Activated CD8-positive, alpha-beta T cell treated with anti-CD3 and anti-CD28 coated beads for 36 hours (primary cell): ENCODE measurements around the gene CBR1. TPM values are rescaled to one million over a fixed set of nuclear protein-coding genes. Genes with fewer than 3 reads are reported as not detected.

Experiments used
- ATAC-seq: fragments of 200-7000 bp; cut with Tn5 transposase; one replicate; pipeline ENCODE4 v1.10.0; 2021; ENCODE audit warnings: mild to moderate bottlenecking, moderate library complexity
- CTCF ChIA-PET: fragments of 350-600 bp; sonication (Branson Sonifier 250); formaldehyde crosslinking; loops from one replicate; lab custom pipeline; 2021; ENCODE audit warnings: antibody characterized with exemption; lab: Charles Lee
- POLR2A ChIA-PET: fragments of 350-600 bp; sonication (Branson Sonifier 250); formaldehyde crosslinking; loops from one replicate; lab custom pipeline; 2021; ENCODE audit warnings: antibody characterized with exemption; lab: Charles Lee
- DNase-seq: peaks from one replicate; pipeline ENCODE4 v3.0.0-alpha.2; 2020
- H3K27ac Mint-ChIP-seq: one replicate; pipeline ENCODE4 v1.8.0; 2021; ENCODE audit warnings: mild to moderate bottlenecking, mixed read lengths
- H3K27me3 Mint-ChIP-seq: one replicate; pipeline ENCODE4 v1.8.0; 2021; ENCODE audit warnings: mixed read lengths
- H3K36me3 Mint-ChIP-seq: one replicate; pipeline ENCODE4 v1.8.0; 2021; ENCODE audit warnings: low read depth, mixed read lengths
- H3K4me1 Mint-ChIP-seq: one replicate; pipeline ENCODE4 v1.8.0; 2021; ENCODE audit warnings: low read depth, mixed read lengths
- H3K4me3 Mint-ChIP-seq: one replicate; pipeline ENCODE4 v1.8.0; 2021; ENCODE audit warnings: mild to moderate bottlenecking, moderate library complexity, mixed read lengths
- H3K9me3 Mint-ChIP-seq: one replicate; pipeline ENCODE4 v1.8.0; 2021; ENCODE audit warnings: mixed read lengths
- CTCF ChIP-seq: fragments of 200-600 bp; IDR thresholded peaks from one replicate; pipeline ENCODE4 v1.8.0; 2022; ENCODE audit warnings: antibody characterized with exemption, mild to moderate bottlenecking
- intact Hi-C: fragments of 100-400 bp; cut with micrococcal nuclease; formaldehyde crosslinking; loops from one replicate; pipeline ENCODE4 v1.10.0; 2022
- total RNA-seq, 2 experiments: library from RNA; stranded (reverse); gene quantifications; one replicate each; pipeline ENCODE4 v1.2.3, GENCODE V29; 2021

Gene CBR1
- total RNA-seq, 2 experiments from 2014 or later = 37.1 to 43.2 TPM

DNA sequence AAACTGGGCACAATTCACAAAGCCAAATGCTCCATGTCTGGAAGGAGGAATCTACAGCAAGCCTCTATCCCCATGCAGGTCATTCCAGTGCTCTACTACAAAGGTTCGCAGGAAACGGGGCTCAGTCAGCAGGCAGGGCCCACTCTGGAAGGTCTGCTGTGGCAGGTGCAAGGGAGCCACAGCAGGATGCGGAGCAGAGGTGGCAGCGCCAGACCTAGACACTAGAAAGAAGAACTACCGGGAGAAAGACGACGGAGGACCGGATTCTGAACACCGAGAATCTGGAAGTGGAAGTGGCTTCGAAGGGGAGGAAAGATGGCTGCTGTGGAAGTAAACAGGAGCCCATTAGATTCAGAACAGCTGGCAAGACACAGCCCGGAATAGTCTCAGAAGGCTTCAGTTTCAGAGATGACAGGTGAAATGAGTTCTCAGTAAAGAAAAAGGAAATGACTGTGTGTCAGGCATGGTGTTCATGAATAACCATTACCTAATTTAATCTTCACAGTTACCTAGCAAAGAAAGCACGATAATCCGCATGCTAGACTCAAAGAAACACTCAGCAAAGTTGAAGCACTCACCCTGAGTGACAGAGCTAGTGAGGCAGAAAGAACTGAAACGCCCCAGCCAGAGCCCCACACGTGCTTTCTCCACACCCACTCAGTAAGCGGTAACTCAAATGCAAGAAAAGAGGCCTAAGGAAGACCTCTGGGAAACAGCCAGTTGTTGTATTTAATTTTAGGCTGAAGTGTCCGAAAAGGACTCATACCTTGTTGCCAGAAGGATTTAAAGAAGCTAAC lies 30.9 kb upstream of the CBR1 start:
- Mint-ChIP-seq H3K9me3 (no peaks in the 10 kb centered on the region), H3K27ac (no peak overlapping the region), H3K27me3 (no peaks in the 10 kb centered on the region), H3K4me1 (no peaks in the 10 kb centered on the region), H3K36me3 (peaks cover 28% of the 10 kb centered on the region), H3K4me3 (no peak overlapping the region)
- CTCF ChIA-PET = interaction anchor here (0.6 to 2.8 kb wide), 2 partner anchors 10 to 11 kb away, joined by 4 to 10 read pairs; no protein-coding TSS in a partner anchor
- no peak for ATAC-seq
- intact Hi-C loops = no loop called here
- POLR2A ChIA-PET = no interaction called here
- no peak for TF ChIP-seq CTCF
- no peak for DNase-seq

GRCh38 chr21:36039861-36040260 lies 30.0 kb upstream of the CBR1 start:
- intact Hi-C loops = no loop called here
- CTCF ChIA-PET = interaction anchor here (0.9 to 2.8 kb wide), 2 partner anchors 11 to 73 kb away, joined by 3 to 10 read pairs; no protein-coding TSS in a partner anchor
- H3K27me3 Mint-ChIP-seq = no peaks in the 10 kb centered on the region
- TF ChIP-seq CTCF = no peak
- no peaks in the 10 kb centered on the region for H3K9me3 Mint-ChIP-seq
- H3K4me3 Mint-ChIP-seq = no peak overlapping the region
- no peaks in the 10 kb centered on the region for H3K4me1 Mint-ChIP-seq
- DNase-seq = no peak
- no peak for ATAC-seq
- peaks cover 29% of the 10 kb centered on the region for H3K36me3 Mint-ChIP-seq
- POLR2A ChIA-PET = interaction anchor here (0.7 kb wide), 1 partner anchor 1347 kb away, joined by 3 read pairs; no protein-coding TSS in a partner anchor
- no peak overlapping the region for H3K27ac Mint-ChIP-seq

DNA sequence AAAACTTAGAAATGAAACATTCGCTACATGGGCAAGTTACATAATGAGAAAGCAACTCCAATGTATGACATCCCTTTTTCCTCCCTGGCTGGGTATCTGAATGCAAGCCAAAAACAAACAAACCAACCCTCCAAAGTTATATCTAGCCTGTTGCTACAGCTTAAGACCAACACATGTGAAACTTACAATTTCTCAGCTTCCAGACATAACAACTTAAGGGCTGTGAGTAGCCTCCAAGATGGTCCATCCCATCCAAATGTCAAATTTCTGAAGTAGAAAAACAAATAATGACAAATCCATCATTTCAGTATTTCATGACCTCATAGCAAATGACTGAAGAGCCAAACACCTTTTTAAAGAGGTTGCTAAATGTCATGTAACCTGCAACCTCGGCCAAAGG lies 29.4 kb upstream of the CBR1 start:
- Mint-ChIP-seq H3K36me3 (peaks cover 29% of the 10 kb centered on the region), H3K27ac (peak overlapping the region; percentile 13), H3K27me3 (no peaks in the 10 kb centered on the region), H3K4me1 (no peaks in the 10 kb centered on the region), H3K4me3 (no peak overlapping the region), H3K9me3 (no peaks in the 10 kb centered on the region)
- DNase-seq = no peak
- CTCF ChIA-PET = interaction anchor here (0.9 to 2.8 kb wide), 2 partner anchors 12 to 72 kb away, joined by 3 to 10 read pairs; no protein-coding TSS in a partner anchor
- no peak for TF ChIP-seq CTCF
- no peak for ATAC-seq
- POLR2A ChIA-PET = interaction anchor here (0.7 to 1.6 kb wide), 2 partner anchors 20 to 1348 kb away, joined by 3 to 6 read pairs; partner anchors contain the start of gene SETD4
- intact Hi-C loops = no loop called here

- ChIA-PET CTCF (interaction anchor here (1.2 to 2.8 kb wide), 2 partner anchors 13 to 70 kb away, joined by 3 to 10 read pairs; no protein-coding TSS in a partner anchor), POLR2A (interaction anchor here (1.1 to 1.6 kb wide), 2 partner anchors 18 to 71 kb away, joined by 3 to 6 read pairs; partner anchors contain the start of gene SETD4)
- no peaks in the 10 kb centered on the region for H3K9me3 Mint-ChIP-seq
- ATAC-seq (no peak), DNase-seq (no peak)
- H3K4me1 Mint-ChIP-seq = no peaks in the 10 kb centered on the region
- peak overlapping the region; percentile 12 for H3K27ac Mint-ChIP-seq
- H3K36me3 Mint-ChIP-seq = peaks cover 27% of the 10 kb centered on the region
- no peaks in the 10 kb centered on the region for H3K27me3 Mint-ChIP-seq
- H3K4me3 Mint-ChIP-seq = no peak overlapping the region
- intact Hi-C loops = no loop called here
- TF ChIP-seq CTCF = no peak
Observed at GRCh38 chr21:36041910-36042309, 27.9 kb upstream of the CBR1 start.

- Mint-ChIP-seq H3K4me1 (peaks cover 6% of the 10 kb centered on the region), H3K9me3 (no peaks in the 10 kb centered on the region), H3K36me3 (peaks cover 33% of the 10 kb centered on the region), H3K4me3 (no peak overlapping the region), H3K27me3 (no peaks in the 10 kb centered on the region), H3K27ac (no peak overlapping the region)
- intact Hi-C loops = no loop called here
- ATAC-seq = no peak
- DNase-seq = no peak
- ChIA-PET CTCF (no interaction called here), POLR2A (no interaction called here)
- TF ChIP-seq CTCF = no peak
Observed at GRCh38 chr21:36044056-36044455, 25.8 kb upstream of the CBR1 start.
